Liver (tissue), 9 donors: ENCODE measurements around the gene CAMLG. TPM values are rescaled to one million over a fixed set of nuclear protein-coding genes. Genes with fewer than 3 reads are reported as not detected.

Experiments
- DNase-seq: peaks from one replicate; pipeline ENCODE4 v3.0.0-alpha.2; 2017; ENCODE audit warnings: low spot score
- H3K27ac ChIP-seq, 2 donors: one replicate each; pipeline ENCODE4 v1.7.0; 2013; ENCODE audit warnings: inconsistent platforms in 2 of 2, low read length in 2 of 2, control low read depth in 1 of 2, low read depth in 1 of 2, mild to moderate bottlenecking in 1 of 2
- H3K27me3 ChIP-seq, 4 donors: one replicate each; pipeline versions ENCODE4 v1.6.1 to v1.7.0; 2013; ENCODE audit warnings: low read length in 3 of 4, inconsistent platforms in 1 of 4, mild to moderate bottlenecking in 1 of 4, moderate library complexity in 1 of 4; ENCODE audit not compliant: control insufficient read depth in 4 of 4, insufficient read depth in 4 of 4
- H3K36me3 ChIP-seq, 4 donors: one replicate each; pipeline versions ENCODE4 v1.6.1 to v1.7.0; 2013; ENCODE audit warnings: low read length in 3 of 4, mild to moderate bottlenecking in 3 of 4, low read depth in 1 of 4, moderate library complexity in 1 of 4; ENCODE audit not compliant: control insufficient read depth in 4 of 4, insufficient read depth in 3 of 4
- H3K4me1 ChIP-seq, 4 donors: one replicate each; pipeline versions ENCODE4 v1.6.1 to v1.7.0; 2013; ENCODE audit warnings: low read length in 3 of 4, mild to moderate bottlenecking in 3 of 4, moderate library complexity in 1 of 4; ENCODE audit not compliant: control insufficient read depth in 4 of 4, insufficient read depth in 4 of 4
- H3K4me3 ChIP-seq, 3 donors: one replicate each; pipeline versions ENCODE4 v1.6.1 to v1.7.0; 2013; ENCODE audit warnings: low read length in 3 of 3, control low read depth in 1 of 3, low read depth in 1 of 3, mild to moderate bottlenecking in 1 of 3
- H3K9ac ChIP-seq, 2 donors: one replicate each; pipeline ENCODE4 v1.7.0; 2013; ENCODE audit warnings: low read length in 2 of 2, mild to moderate bottlenecking in 2 of 2, moderate library complexity in 2 of 2, control low read depth in 1 of 2, low read depth in 1 of 2
- H3K9me3 ChIP-seq, 4 donors: one replicate each; pipeline versions ENCODE4 v1.6.1 to v1.7.0; 2013; ENCODE audit warnings: low read length in 3 of 4; ENCODE audit not compliant: control insufficient read depth in 4 of 4
- EGR1 ChIP-seq, 2 donors: IDR thresholded peaks; 2 replicates each; pipeline ENCODE4 v1.6.1; 2016 to 2018; ENCODE audit warnings: antibody characterized with exemption in 2 of 2, low read depth in 2 of 2
- FOXA1 ChIP-seq: IDR thresholded peaks from 2 replicates; pipeline ENCODE4 v1.6.1; 2016; ENCODE audit warnings: antibody characterized with exemption
- FOXA2 ChIP-seq: IDR thresholded peaks from 2 replicates; pipeline ENCODE4 v1.6.1; 2016; ENCODE audit warnings: antibody characterized with exemption
- GABPA ChIP-seq, 2 donors: IDR thresholded peaks in 1 of 2; conservative IDR thresholded peaks in 1 of 2; 2 replicates each; pipeline ENCODE4 v1.6.1; 2016; ENCODE audit warnings: antibody characterized with exemption in 2 of 2, mild to moderate bottlenecking in 1 of 2, moderate library complexity in 1 of 2
- HNF4A ChIP-seq, 2 donors: conservative IDR thresholded peaks; 2 replicates each; pipeline ENCODE4 v1.6.1; 2016; ENCODE audit warnings: antibody characterized with exemption in 2 of 2, mild to moderate bottlenecking in 2 of 2
- HNF4G ChIP-seq: IDR thresholded peaks from 2 replicates; pipeline ENCODE4 v1.6.1; 2016; ENCODE audit warnings: antibody characterized with exemption
- JUND ChIP-seq, 2 donors: IDR thresholded peaks; 2 replicates each; pipeline ENCODE4 v1.6.1; 2016; ENCODE audit warnings: antibody characterized with exemption in 2 of 2
- NR2F2 ChIP-seq: IDR thresholded peaks from 2 replicates; pipeline ENCODE4 v1.6.1; 2016; ENCODE audit warnings: antibody characterized with exemption
- RAD21 ChIP-seq, 2 donors: IDR thresholded peaks; 2 replicates each; pipeline ENCODE4 v1.6.1; 2016; ENCODE audit warnings: antibody characterized with exemption in 2 of 2, mild to moderate bottlenecking in 2 of 2
- RXRA ChIP-seq, 2 donors: IDR thresholded peaks; 2 replicates each; pipeline ENCODE4 v1.6.1; 2017 to 2018; ENCODE audit warnings: antibody characterized with exemption in 2 of 2, mild to moderate bottlenecking in 1 of 2
- SP1 ChIP-seq: IDR thresholded peaks from 2 replicates; pipeline ENCODE4 v1.6.1; 2018; ENCODE audit warnings: antibody characterized with exemption, mild to moderate bottlenecking
- TAF1 ChIP-seq: conservative IDR thresholded peaks from 2 replicates; pipeline ENCODE4 v1.6.1; 2016; ENCODE audit warnings: antibody characterized with exemption, mild to moderate bottlenecking
- YY1 ChIP-seq: IDR thresholded peaks from 2 replicates; pipeline ENCODE4 v1.6.1; 2016; ENCODE audit warnings: antibody characterized with exemption, mild to moderate bottlenecking
- WGBS: extraction: QIAGEN DNeasy Blood & Tissue Kit; methylation state at CpG from one replicate; pipeline ENCODE4 v1.1.7; 2013; 5-methylcytosine and 5-hydroxymethylcytosine counted together
- polyA plus RNA-seq, 2 donors: library from polyadenylated mRNA; stranded (reverse) in 1 of 2; unstranded in 1 of 2; fragments of 200-250 nt in 1 of 2; fragments of >200 nt in 1 of 2; fragmentation: Nextera tagmentation in 1 of 2; extraction: Ambion mirVana in 1 of 2; gene quantifications; one replicate each; pipeline versions ENCODE4 v1.2.1 to v1.2.3, GENCODE V29; 2013 to 2015
- total RNA-seq, 2 donors: library from RNA; depleted of rRNA; stranded (reverse); fragments of >200 nt; gene quantifications; one replicate each; pipeline ENCODE4 v1.2.3, GENCODE V29; 2014
- TF ChIP-seq, protein P1 (sequence below): IDR thresholded peaks from 2 replicates; pipeline ENCODE4 v1.6.1; 2016; ENCODE audit warnings: antibody characterized with exemption
- TF ChIP-seq, protein P2 (sequence below): IDR thresholded peaks from 2 replicates; pipeline ENCODE4 v1.6.1; 2016; ENCODE audit warnings: antibody characterized with exemption
- TF ChIP-seq, protein P3 (sequence below): fragments of 150-350 bp; IDR thresholded peaks from 2 replicates; pipeline ENCODE4 v1.5.1; 2017; ENCODE audit warnings: improper control_type of control experiment, low read depth, low read length; ENCODE audit not compliant: missing input control
- TF ChIP-seq, protein P4 (sequence below): IDR thresholded peaks from 2 replicates; pipeline ENCODE4 v1.6.1; 2016; ENCODE audit warnings: antibody characterized with exemption, mild to moderate bottlenecking
- TF ChIP-seq, protein P5 (sequence below): IDR thresholded peaks from 2 replicates; pipeline ENCODE4 v1.6.1; 2016; ENCODE audit warnings: antibody characterized with exemption
- donor health status: healthy.
- donor health status: healthy.
- donor health status: healthy.
- donor health status: healthy.
- donor health status: healthy.

CAMLG gene
- total and polyA plus RNA-seq, 4 donors: 5.2 to 17.0 (median 9.8) TPM

DNA sequence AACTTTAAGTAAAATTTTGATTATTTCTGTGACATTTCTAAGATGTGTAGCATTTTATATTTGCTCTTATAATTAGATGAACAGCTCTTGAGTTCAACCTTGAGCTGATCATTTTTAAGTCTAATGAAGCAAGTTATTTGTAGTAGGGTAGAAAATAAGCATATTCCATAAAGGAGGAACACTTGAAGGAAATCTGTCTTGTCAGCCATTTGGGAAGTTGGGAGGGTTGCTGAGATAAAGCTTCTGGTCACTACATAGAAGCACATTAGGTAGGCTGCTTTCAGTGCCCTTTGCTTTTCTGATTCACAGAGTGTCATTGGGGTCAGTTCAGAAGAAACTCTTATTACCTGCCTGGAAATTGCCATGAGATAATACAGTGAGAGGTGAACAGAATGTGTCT, 45.6 kb upstream of the CAMLG start:
- H3K9me3 ChIP-seq: no peaks in the 10 kb centered on the region
- no peak overlapping the region for H3K9ac ChIP-seq
- DNase-seq: no peak
- TF ChIP-seq YY1: no peak
- no peak for TF ChIP-seq HNF4A (conservative IDR thresholded peaks at IDR 0.05)
- TF ChIP-seq, protein P1, sequence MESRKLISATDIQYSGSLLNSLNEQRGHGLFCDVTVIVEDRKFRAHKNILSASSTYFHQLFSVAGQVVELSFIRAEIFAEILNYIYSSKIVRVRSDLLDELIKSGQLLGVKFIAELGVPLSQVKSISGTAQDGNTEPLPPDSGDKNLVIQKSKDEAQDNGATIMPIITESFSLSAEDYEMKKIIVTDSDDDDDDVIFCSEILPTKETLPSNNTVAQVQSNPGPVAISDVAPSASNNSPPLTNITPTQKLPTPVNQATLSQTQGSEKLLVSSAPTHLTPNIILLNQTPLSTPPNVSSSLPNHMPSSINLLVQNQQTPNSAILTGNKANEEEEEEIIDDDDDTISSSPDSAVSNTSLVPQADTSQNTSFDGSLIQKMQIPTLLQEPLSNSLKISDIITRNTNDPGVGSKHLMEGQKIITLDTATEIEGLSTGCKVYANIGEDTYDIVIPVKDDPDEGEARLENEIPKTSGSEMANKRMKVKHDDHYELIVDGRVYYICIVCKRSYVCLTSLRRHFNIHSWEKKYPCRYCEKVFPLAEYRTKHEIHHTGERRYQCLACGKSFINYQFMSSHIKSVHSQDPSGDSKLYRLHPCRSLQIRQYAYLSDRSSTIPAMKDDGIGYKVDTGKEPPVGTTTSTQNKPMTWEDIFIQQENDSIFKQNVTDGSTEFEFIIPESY: no peak
- no peak for TF ChIP-seq RAD21 (IDR thresholded peaks at IDR 0.05)
- TF ChIP-seq, protein P2, sequence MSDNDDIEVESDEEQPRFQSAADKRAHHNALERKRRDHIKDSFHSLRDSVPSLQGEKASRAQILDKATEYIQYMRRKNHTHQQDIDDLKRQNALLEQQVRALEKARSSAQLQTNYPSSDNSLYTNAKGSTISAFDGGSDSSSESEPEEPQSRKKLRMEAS: no peak
- TF ChIP-seq SP1: no peak
- no peak for TF ChIP-seq FOXA2
- no peak for TF ChIP-seq RXRA (IDR thresholded peaks at IDR 0.05)
- no peak for TF ChIP-seq JUND (IDR thresholded peaks at IDR 0.05)
- no peak for TF ChIP-seq FOXA1
- TF ChIP-seq, protein P3, sequence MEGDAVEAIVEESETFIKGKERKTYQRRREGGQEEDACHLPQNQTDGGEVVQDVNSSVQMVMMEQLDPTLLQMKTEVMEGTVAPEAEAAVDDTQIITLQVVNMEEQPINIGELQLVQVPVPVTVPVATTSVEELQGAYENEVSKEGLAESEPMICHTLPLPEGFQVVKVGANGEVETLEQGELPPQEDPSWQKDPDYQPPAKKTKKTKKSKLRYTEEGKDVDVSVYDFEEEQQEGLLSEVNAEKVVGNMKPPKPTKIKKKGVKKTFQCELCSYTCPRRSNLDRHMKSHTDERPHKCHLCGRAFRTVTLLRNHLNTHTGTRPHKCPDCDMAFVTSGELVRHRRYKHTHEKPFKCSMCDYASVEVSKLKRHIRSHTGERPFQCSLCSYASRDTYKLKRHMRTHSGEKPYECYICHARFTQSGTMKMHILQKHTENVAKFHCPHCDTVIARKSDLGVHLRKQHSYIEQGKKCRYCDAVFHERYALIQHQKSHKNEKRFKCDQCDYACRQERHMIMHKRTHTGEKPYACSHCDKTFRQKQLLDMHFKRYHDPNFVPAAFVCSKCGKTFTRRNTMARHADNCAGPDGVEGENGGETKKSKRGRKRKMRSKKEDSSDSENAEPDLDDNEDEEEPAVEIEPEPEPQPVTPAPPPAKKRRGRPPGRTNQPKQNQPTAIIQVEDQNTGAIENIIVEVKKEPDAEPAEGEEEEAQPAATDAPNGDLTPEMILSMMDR: no peak
- TF ChIP-seq, protein P4, sequence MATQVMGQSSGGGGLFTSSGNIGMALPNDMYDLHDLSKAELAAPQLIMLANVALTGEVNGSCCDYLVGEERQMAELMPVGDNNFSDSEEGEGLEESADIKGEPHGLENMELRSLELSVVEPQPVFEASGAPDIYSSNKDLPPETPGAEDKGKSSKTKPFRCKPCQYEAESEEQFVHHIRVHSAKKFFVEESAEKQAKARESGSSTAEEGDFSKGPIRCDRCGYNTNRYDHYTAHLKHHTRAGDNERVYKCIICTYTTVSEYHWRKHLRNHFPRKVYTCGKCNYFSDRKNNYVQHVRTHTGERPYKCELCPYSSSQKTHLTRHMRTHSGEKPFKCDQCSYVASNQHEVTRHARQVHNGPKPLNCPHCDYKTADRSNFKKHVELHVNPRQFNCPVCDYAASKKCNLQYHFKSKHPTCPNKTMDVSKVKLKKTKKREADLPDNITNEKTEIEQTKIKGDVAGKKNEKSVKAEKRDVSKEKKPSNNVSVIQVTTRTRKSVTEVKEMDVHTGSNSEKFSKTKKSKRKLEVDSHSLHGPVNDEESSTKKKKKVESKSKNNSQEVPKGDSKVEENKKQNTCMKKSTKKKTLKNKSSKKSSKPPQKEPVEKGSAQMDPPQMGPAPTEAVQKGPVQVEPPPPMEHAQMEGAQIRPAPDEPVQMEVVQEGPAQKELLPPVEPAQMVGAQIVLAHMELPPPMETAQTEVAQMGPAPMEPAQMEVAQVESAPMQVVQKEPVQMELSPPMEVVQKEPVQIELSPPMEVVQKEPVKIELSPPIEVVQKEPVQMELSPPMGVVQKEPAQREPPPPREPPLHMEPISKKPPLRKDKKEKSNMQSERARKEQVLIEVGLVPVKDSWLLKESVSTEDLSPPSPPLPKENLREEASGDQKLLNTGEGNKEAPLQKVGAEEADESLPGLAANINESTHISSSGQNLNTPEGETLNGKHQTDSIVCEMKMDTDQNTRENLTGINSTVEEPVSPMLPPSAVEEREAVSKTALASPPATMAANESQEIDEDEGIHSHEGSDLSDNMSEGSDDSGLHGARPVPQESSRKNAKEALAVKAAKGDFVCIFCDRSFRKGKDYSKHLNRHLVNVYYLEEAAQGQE: no peak
- no peak for TF ChIP-seq EGR1 (IDR thresholded peaks at IDR 0.05; ENCODE audit: low read depth in 2 of 2)
- TF ChIP-seq, protein P5, sequence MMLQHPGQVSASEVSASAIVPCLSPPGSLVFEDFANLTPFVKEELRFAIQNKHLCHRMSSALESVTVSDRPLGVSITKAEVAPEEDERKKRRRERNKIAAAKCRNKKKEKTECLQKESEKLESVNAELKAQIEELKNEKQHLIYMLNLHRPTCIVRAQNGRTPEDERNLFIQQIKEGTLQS: no peak
- H3K4me3 ChIP-seq: no peak overlapping the region
- H3K4me1 ChIP-seq: no peaks in the 10 kb centered on the region
- H3K36me3 ChIP-seq: peaks cover 12 to 64% (median 49%) of the 10 kb centered on the region in 4 donors
- no peak overlapping the region for H3K27ac ChIP-seq
- no peaks in the 10 kb centered on the region for H3K27me3 ChIP-seq

DNA sequence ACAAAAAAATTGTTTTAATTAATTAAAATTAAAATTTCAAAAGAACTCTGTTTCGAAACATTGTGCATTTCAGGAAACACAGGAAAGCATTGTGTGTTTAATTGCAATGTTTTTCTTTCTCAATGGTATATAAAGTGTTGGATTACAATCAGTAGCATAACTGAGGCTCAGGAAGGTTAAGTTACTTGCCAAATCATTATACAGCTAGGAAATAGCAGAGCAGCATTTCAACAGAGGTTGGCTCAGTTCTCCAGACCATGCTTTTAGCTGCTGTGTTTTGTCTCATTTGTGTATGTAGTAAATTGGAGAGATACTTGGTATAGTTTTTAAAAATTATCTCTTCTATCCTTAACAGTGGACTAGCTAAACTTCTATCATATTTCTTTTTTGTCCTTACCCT, 30.0 kb upstream of the CAMLG start:
- H3K27me3 ChIP-seq: no peaks in the 10 kb centered on the region
- no peak overlapping the region for H3K4me3 ChIP-seq
- H3K36me3 ChIP-seq: peaks cover 5 to 67% (median 47%) of the 10 kb centered on the region in 4 donors
- WGBS: 97% methylated on average over 1 of the region's 1 CpG
- no peak overlapping the region for H3K9ac ChIP-seq
- no peak for DNase-seq
- H3K4me1 ChIP-seq: no peaks in the 10 kb centered on the region
- TF ChIP-seq FOXA1 (no peak), JUND (IDR thresholded peaks at IDR 0.05) (no peak), RXRA (IDR thresholded peaks at IDR 0.05) (no peak), RAD21 (IDR thresholded peaks at IDR 0.05) (no peak), SP1 (no peak), YY1 (no peak), HNF4G (no peak), FOXA2 (no peak), NR2F2 (no peak), TAF1 (no peak), GABPA (IDR thresholded peaks at IDR 0.05 in 1 of 2, conservative IDR thresholded peaks at IDR 0.05 in 1 of 2) (no peak)
- TF ChIP-seq, protein P1: no peak
- TF ChIP-seq, protein P3: no peak
- no peak overlapping the region for H3K27ac ChIP-seq
- H3K9me3 ChIP-seq: no peaks in the 10 kb centered on the region
